Activated naive CD4-positive, alpha-beta T cell treated with anti-CD3 and anti-CD28 coated beads for 36 hours (primary cell): ENCODE results near the gene AGT. TPM values are rescaled to one million over a fixed set of nuclear protein-coding genes. Genes with fewer than 3 reads are reported as not detected.

Source experiments
- CTCF ChIA-PET: fragments of 350-600 bp; sonication (Branson Sonifier 250); formaldehyde crosslinking; loops from one replicate; lab custom pipeline; 2021; ENCODE audit warnings: antibody characterized with exemption; lab: Charles Lee
- DNase-seq: peaks from one replicate; pipeline ENCODE4 v3.0.0-alpha.2; 2020
- H3K27ac Mint-ChIP-seq: one replicate; pipeline ENCODE4 v1.8.0; 2021; ENCODE audit warnings: mild to moderate bottlenecking, mixed read lengths
- H3K27me3 Mint-ChIP-seq: one replicate; pipeline ENCODE4 v1.8.0; 2021; ENCODE audit warnings: low read depth, mixed read lengths
- H3K36me3 Mint-ChIP-seq: one replicate; pipeline ENCODE4 v1.8.0; 2021; ENCODE audit warnings: low read depth, mixed read lengths
- H3K4me1 Mint-ChIP-seq: one replicate; pipeline ENCODE4 v1.8.0; 2021; ENCODE audit warnings: low read depth, mixed read lengths
- H3K4me3 Mint-ChIP-seq: one replicate; pipeline ENCODE4 v1.8.0; 2021; ENCODE audit warnings: mild to moderate bottlenecking, moderate library complexity, mixed read lengths
- H3K9me3 Mint-ChIP-seq: one replicate; pipeline ENCODE4 v1.8.0; 2021; ENCODE audit warnings: mixed read lengths
- intact Hi-C: fragments of 100-400 bp; cut with micrococcal nuclease; formaldehyde crosslinking; loops from one replicate; pipeline ENCODE4 v1.15.1; 2023
- total RNA-seq, 2 experiments: library from RNA; stranded (reverse); gene quantifications; one replicate each; pipeline ENCODE4 v1.2.3, GENCODE V29; 2021

The AGT gene
- total RNA-seq, 2 experiments from 2014 or later, result not detected

DNA sequence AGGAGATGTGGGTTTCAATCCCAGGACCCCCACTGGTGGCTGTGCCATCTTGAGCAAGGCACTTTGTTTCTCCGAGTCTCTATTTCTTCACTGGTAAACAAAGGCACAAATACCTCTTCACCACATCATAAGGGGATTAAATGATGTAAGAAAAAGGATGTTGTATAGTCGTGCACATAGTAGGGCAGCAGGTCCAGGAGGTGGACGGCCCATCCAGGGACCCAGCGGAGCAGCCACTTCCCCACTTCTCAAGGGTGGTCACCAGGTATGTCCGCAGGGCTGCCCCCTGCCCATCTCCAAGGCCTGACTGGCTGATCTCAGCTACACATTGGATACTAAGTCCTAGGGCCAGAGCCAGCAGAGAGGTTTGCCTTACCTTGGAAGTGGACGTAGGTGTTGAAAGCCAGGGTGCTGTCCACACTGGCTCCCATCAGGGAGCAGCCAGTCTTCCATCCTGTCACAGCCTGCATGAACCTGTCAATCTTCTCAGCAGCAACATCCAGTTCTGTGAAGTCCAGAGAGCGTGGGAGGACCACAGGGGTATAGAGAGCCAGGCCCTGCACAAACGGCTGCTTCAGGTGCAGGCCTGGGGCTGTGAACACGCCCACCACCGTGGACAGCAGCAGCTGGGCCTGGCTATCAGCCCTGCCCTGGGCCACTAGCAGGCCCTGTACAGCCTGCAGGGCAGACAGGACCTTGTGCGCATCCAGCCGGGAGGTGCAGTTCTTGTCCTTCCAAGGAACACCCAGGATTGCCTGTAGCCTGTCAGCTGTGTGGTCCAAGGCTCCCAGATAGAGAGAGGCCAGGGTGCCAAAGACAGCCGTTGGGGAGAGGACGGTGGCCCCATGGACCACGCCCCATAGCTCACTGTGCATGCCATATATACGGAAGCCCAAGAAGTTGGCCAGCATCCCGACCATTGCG is 4.0 kb downstream of the AGT start:
- intact Hi-C loops, result no loop called here
- Mint-ChIP-seq H3K4me3 (no peak overlapping the region), H3K4me1 (no peaks in the 10 kb centered on the region), H3K27ac (no peak overlapping the region), H3K27me3 (peaks cover 5% of the 10 kb centered on the region), H3K9me3 (no peaks in the 10 kb centered on the region), H3K36me3 (no peaks in the 10 kb centered on the region)
- DNase-seq, result no peak
- CTCF ChIA-PET, result no interaction called here

GRCh38 chr1:230708631-230709580 is 5.0 kb downstream of the AGT start:
- Mint-ChIP-seq H3K9me3 (no peaks in the 10 kb centered on the region), H3K4me3 (no peak overlapping the region)
- intact Hi-C loops, result no loop called here

DNA sequence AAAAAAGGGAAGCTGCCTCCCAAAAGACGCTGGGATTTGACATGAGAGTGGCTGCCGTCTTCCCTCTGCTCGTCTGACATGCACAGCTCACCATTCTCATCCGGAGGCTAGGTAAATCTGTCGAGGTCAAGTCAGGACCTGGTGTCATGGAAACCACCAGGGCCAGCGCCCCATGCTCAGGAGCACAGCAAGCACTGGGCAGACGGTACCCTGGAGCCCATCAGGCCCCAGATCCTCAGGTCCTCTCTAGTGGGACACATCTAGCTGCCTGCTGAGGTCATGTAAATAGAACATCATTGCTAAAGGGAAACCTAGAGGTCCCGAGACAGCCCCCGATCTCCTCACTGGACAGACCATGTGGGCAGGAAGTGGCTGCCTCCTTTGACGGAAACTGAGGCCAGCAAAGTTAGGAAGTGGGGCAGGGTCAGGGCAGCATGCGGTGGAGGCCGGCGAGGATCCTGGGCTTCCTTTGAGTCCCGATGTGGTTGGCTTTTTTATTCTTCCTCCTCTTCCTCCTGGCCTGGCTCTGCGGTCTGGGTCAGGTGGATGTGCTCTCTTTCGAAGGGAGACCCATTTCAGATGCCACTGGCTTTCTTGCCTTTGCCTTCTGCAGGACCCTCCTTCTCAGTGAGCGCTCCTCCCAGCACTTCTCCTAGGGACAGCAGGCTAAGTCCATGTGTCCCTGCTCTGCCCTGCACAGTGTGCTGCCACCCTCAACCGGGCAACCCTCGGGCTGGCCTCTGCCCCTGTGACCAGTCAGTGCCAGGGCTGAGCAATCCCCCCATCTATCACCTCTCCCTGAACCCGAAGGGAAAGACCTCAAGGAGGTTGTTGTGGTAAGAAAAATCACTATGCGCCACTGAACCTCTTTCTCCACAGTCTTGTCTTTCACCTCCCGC is 5.9 kb downstream of the AGT start:
- Mint-ChIP-seq H3K27me3 (peaks cover 5% of the 10 kb centered on the region), H3K9me3 (no peaks in the 10 kb centered on the region), H3K36me3 (no peaks in the 10 kb centered on the region), H3K4me1 (no peaks in the 10 kb centered on the region), H3K27ac (no peak overlapping the region), H3K4me3 (no peak overlapping the region)
- DNase-seq, result no peak
- CTCF ChIA-PET, result no interaction called here
- intact Hi-C loops, result no loop called here

More at GRCh38 chr1:230708631-230709580, 5.0 kb downstream of the AGT start:
- H3K27ac Mint-ChIP-seq, result no peak overlapping the region
- CTCF ChIA-PET, result no interaction called here
- no peak for DNase-seq
- H3K4me1 Mint-ChIP-seq, result no peaks in the 10 kb centered on the region
- H3K36me3 Mint-ChIP-seq, result no peaks in the 10 kb centered on the region
- H3K27me3 Mint-ChIP-seq, result peaks cover 5% of the 10 kb centered on the region

- Mint-ChIP-seq H3K4me3 (no peak overlapping the region), H3K4me1 (no peaks in the 10 kb centered on the region), H3K27ac (no peak overlapping the region), H3K36me3 (no peaks in the 10 kb centered on the region), H3K9me3 (no peaks in the 10 kb centered on the region), H3K27me3 (peaks cover 5% of the 10 kb centered on the region)
- CTCF ChIA-PET, result no interaction called here
- intact Hi-C loops, result no loop called here
- no peak for DNase-seq
These were observed 6.8 kb downstream of the AGT start for GRCh38 chr1:230706887-230707731.

DNA sequence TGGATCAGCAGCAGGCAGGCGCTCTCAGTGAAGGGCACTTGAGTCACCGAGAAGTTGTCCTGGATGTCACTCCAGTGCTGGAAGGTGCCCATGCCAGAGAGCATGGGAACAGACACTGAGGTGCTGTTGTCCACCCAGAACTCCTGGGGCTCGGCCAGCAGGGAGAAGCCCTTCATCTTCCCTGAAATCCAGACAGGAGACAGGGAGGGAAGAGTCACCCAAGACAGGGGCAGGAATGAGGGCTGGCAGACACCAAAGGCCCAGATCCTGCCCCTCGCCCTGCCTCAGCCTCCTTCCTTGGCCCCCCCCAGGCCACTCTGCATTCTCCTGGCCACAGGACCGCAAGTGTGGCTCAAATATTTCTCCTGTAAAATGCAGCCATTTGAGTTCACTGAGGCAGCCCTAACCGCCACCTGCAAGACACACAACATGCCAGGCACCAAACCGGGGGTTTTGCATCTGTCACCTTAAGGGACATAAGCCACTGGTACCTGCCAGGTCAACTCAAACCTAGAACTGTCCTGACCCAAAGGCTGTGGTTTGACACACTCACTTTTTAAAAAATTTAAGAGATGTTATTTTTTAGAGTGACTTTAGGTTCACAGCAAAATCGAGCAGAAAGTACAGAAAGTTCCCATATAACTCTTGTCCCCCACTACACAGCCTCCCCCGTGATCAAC is 7.8 kb downstream of the AGT start:
- no peaks in the 10 kb centered on the region for H3K36me3 Mint-ChIP-seq
- no peaks in the 10 kb centered on the region for H3K9me3 Mint-ChIP-seq
- H3K27me3 Mint-ChIP-seq, result peaks cover 5% of the 10 kb centered on the region
- H3K4me1 Mint-ChIP-seq, result no peaks in the 10 kb centered on the region
- CTCF ChIA-PET, result no interaction called here
- no peak overlapping the region for H3K4me3 Mint-ChIP-seq
- no peak for DNase-seq
- H3K27ac Mint-ChIP-seq, result no peak overlapping the region
- intact Hi-C loops, result no loop called here

DNA sequence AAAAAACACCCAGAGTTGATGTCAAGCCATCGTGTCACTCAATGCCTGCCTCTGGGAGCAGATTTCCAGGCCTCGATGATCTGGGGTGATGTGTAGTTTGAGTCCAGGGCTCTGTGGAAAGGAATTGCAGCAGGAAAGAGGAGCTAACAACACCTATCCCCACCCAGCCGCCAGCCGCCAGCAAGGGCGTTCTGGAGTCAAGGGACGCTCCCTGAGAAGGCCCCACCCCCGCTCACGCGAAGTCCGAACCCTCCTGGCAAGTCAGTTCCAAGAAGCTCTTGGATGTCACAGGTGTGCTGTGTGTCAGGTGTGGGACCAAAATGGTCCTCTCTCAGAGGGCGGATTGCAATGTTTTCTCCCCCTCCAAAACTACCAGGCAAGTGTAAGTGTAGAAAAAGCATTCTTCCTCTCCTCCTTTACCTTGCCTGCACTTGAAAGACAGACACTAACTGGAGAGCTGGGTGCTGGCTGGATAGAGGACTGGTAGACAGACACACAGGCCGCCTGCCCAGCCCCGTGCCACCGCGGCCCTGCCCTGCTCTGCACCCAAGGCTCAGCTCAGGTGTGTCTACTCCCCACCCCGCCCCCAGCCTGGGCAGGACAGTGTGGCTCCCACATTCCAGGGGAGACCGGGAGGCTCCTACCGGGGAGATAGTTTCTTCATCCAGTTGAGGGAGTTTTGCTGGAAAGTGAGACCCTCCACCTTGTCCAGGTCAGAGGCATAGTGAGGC is 8.5 kb downstream of the AGT start:
- CTCF ChIA-PET, result no interaction called here
- intact Hi-C loops, result no loop called here
- peaks cover 5% of the 10 kb centered on the region for H3K27me3 Mint-ChIP-seq
- H3K27ac Mint-ChIP-seq, result no peak overlapping the region
- no peaks in the 10 kb centered on the region for H3K36me3 Mint-ChIP-seq
- no peak overlapping the region for H3K4me3 Mint-ChIP-seq
- H3K4me1 Mint-ChIP-seq, result no peaks in the 10 kb centered on the region
- DNase-seq, result no peak
- no peaks in the 10 kb centered on the region for H3K9me3 Mint-ChIP-seq

DNA sequence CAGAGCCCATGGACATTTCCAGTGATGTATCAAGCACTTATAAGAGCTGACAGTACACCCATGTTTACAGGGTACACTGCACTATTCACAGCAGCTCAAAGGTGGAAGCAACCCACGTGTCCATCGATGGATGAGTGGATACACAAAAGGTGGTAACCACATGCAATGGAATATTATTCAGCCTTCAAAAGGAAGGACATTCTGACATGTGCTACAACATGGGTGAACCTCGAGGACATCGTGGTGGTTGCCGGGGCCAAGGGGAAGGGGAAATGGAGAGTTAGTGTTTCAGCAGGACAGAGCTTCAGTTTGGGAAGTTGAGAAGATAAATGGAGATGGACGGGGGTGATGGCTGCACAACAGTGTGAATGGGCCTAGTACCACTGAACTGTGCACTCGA is 9.1 kb downstream of the AGT start:
- H3K4me3 Mint-ChIP-seq, result no peak overlapping the region
- no peak for DNase-seq
- H3K4me1 Mint-ChIP-seq, result no peaks in the 10 kb centered on the region
- no peaks in the 10 kb centered on the region for H3K36me3 Mint-ChIP-seq
- intact Hi-C loops, result no loop called here
- CTCF ChIA-PET, result no interaction called here
- peaks cover 5% of the 10 kb centered on the region for H3K27me3 Mint-ChIP-seq
- H3K27ac Mint-ChIP-seq, result no peak overlapping the region
- H3K9me3 Mint-ChIP-seq, result no peaks in the 10 kb centered on the region

DNA sequence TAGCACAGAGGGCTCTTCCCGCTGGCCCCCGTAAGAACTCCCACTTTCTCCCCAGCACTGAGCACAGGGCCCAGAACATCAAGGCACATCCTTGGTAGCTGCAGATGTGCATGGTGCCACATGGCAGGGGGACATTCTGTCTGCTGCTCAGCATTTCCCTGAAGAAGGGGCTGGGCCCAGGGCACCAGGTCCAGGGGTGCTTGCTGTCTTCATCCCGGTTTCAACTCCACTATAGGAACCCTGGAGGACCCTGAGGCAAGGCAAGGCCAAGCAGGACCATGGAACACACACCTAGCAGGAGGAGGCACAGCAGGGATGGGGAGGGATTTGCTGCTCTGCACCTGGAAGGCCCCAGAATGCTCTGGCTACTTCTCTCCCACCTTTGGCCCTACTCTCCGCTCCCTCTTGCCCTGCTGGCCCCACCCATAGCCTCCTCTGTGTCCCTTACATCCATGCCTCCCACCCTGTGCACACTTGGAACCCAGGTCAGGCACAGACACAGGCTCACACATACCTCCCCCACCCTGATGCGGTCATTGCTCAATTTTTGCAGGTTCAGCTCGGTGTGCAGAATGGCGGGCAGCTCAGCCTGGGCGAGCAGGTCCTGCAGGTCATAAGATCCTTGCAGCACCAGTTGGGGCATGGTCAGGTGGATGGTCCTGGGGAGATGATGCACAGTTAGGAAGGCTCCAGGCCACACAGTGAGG is 10.1 kb downstream of the AGT start:
- no peak for DNase-seq
- intact Hi-C loops, result no loop called here
- Mint-ChIP-seq H3K4me3 (no peak overlapping the region), H3K27ac (no peak overlapping the region), H3K36me3 (no peaks in the 10 kb centered on the region), H3K9me3 (no peaks in the 10 kb centered on the region), H3K4me1 (no peaks in the 10 kb centered on the region), H3K27me3 (peaks cover 5% of the 10 kb centered on the region)
- CTCF ChIA-PET, result no interaction called here

DNA sequence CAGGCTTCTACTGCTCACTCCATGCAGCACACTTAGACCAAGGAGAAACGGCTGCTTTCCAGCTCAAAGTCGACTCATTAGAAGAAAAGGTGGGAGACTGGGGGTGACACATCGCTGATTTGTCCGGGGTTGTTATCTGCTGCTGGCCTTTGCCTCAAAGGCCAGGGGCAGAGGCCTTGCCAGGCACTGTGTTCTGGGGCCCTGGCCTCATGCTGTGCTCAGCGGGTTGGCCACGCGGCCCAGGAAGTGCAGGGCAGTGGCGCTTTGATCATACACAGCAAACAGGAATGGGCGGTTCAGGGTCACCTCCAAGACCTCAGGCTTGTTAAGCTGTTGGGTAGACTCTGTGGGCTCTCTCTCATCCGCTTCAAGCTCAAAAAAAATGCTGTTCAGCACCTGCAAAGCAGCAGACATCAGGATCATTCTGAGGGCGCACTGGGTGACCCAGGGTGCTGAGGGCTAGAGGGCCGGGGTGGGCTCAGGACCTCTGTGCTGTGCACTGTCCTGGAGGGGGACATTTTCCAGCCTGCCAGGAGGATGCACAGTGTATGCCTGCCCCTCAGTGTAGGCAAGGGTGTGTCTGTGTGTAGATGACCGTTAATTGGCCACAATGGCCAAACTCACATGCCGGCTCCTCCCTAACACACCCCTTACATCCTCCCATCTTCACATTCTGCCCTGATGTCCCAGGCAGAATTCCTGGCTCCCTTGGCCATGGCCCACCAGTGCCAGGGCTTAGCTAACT is 10.8 kb downstream of the AGT start:
- DNase-seq, result no peak
- no peak overlapping the region for H3K4me3 Mint-ChIP-seq
- H3K36me3 Mint-ChIP-seq, result no peaks in the 10 kb centered on the region
- no peaks in the 10 kb centered on the region for H3K9me3 Mint-ChIP-seq
- H3K27ac Mint-ChIP-seq, result no peak overlapping the region
- CTCF ChIA-PET, result interaction anchor here (0.6 kb wide), 1 partner anchor 36 kb away, joined by 3 read pairs; no protein-coding TSS in a partner anchor
- no peaks in the 10 kb centered on the region for H3K4me1 Mint-ChIP-seq
- intact Hi-C loops, result no loop called here
- peaks cover 3% of the 10 kb centered on the region for H3K27me3 Mint-ChIP-seq
